Neural crest cell (in vitro differentiated cells): Measurements from ENCODE around the gene WSB1. TPM values are rescaled to one million over a fixed set of nuclear protein-coding genes. Genes with fewer than 3 reads are reported as not detected.

Experiments
- DNase-seq: peaks from one replicate; pipeline ENCODE4 v3.0.0; 2021; ENCODE audit warnings: low read depth, mixed read lengths, low spot score
- H3K27ac Mint-ChIP-seq: one replicate; pipeline ENCODE4 v1.8.0; 2021; ENCODE audit warnings: mild to moderate bottlenecking, mixed read lengths; ENCODE audit not compliant: unreplicated experiment
- H3K27me3 Mint-ChIP-seq: 2 replicates; pipeline ENCODE4 v1.8.0; 2021; ENCODE audit warnings: low read depth, mild to moderate bottlenecking, mixed read lengths
- H3K36me3 Mint-ChIP-seq: 2 replicates; pipeline ENCODE4 v1.8.0; 2021; ENCODE audit warnings: low read depth, mild to moderate bottlenecking, mixed read lengths
- H3K4me1 Mint-ChIP-seq: 2 replicates; pipeline ENCODE4 v1.8.0; 2021; ENCODE audit warnings: mixed read lengths
- H3K4me3 Mint-ChIP-seq: one replicate; pipeline ENCODE4 v1.8.0; 2021; ENCODE audit warnings: mild to moderate bottlenecking, mixed read lengths
- H3K9me3 Mint-ChIP-seq: 2 replicates; pipeline ENCODE4 v1.8.0; 2021; ENCODE audit warnings: mixed read lengths
- total RNA-seq: library from RNA; stranded (reverse); gene quantifications from 2 replicates; pipeline ENCODE4 v1.2.1, GENCODE V29; 2021
- TF ChIP-seq, protein P1 (sequence below): fragments of 200-600 bp; sonication (generic); conservative IDR thresholded peaks from 2 replicates; pipeline ENCODE4 v1.5.0; 2021; ENCODE audit warnings: antibody characterized with exemption, mild to moderate bottlenecking

WSB1 gene
- total RNA-seq, 1 donor from 2014 or later = 237 TPM

DNA sequence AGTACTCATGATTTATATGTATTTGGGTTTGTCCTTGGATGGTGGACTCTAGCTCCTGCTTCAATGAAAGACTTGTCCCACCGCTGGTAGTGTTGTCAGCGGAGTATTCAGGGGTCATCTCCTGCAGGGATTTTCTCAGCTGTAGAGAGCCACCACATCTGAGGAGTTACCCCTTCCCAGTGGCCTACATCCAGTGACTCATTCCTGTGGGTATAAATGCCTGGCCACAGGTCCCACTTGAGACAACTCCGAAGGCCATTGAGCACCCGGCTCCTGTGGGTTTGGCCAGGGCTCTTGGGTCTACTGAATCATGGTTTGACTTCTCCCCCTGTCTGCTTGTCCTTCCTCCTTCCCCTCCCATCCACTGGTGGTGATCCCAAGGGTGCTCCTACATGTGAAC, 34.6 kb upstream of the WSB1 start:
- Mint-ChIP-seq H3K36me3 (no peaks in the 10 kb centered on the region), H3K4me1 (peaks cover 12% of the 10 kb centered on the region), H3K4me3 (no peak overlapping the region), H3K27ac (no peak overlapping the region), H3K9me3 (no peaks in the 10 kb centered on the region), H3K27me3 (peaks cover 4% of the 10 kb centered on the region)
- no peak for DNase-seq
- TF ChIP-seq, protein P1, sequence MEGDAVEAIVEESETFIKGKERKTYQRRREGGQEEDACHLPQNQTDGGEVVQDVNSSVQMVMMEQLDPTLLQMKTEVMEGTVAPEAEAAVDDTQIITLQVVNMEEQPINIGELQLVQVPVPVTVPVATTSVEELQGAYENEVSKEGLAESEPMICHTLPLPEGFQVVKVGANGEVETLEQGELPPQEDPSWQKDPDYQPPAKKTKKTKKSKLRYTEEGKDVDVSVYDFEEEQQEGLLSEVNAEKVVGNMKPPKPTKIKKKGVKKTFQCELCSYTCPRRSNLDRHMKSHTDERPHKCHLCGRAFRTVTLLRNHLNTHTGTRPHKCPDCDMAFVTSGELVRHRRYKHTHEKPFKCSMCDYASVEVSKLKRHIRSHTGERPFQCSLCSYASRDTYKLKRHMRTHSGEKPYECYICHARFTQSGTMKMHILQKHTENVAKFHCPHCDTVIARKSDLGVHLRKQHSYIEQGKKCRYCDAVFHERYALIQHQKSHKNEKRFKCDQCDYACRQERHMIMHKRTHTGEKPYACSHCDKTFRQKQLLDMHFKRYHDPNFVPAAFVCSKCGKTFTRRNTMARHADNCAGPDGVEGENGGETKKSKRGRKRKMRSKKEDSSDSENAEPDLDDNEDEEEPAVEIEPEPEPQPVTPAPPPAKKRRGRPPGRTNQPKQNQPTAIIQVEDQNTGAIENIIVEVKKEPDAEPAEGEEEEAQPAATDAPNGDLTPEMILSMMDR = no peak

DNA sequence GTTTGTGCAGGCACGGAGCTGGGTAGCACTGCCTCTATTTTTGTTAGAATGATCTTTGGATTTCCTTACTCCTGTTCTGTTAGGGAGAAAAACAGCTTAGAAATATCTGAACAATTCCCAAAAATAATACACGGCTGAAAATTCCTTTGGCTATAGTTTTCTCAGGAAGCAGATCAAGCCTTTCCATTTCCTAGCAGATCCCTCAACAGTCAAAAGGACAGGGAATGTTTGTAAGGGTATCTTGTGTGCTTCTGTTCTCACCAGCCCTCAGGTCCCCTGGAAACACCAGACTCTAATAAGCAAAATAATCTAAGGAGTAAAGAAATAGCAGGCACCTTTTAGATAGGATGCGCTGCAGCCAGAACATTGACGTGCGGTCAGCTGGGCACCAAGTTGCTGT, 30.5 kb upstream of the WSB1 start:
- TF ChIP-seq, protein P1 = no peak

DNA sequence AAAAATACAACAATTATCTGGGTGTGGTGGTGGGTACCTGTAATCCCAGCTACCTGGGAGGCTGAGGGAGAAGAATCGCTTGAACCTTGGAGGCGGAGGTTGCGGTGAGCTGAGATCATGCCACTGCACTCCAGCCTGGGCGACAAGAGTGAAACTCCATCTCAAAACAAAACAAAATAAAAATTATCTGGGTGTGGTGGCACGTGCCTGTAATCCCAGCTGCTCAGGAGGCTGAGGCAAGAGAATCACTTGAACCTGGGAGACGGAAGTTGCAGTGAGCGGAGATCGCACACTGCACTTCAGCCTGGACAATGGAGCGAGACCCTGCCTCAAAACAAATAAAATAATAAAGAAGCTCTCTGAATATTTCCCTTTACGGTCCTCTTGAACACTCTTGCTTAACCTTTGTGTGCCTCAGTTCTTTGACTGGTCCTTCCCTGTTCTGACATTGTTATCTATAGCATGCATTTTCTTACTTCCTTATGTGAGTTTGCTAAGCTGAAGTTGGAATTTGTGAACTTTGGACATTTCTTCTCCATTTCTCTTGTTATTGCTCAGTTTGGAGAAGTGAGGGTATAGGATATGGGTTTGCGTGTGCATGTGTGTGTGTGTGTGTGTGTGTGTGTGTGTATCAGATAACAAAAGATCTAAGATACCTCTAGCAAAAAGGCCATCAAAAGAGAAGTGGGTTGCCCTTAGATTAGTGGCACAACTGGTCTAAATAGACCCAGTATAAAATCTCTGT, 29.7 kb upstream of the WSB1 start:
- no peaks in the 10 kb centered on the region for H3K36me3 Mint-ChIP-seq

More for the DNA sequence above, 30.5 kb upstream of the WSB1 start:
- H3K36me3 Mint-ChIP-seq = no peaks in the 10 kb centered on the region
- peaks cover 6% of the 10 kb centered on the region for H3K27me3 Mint-ChIP-seq
- no peak overlapping the region for H3K4me3 Mint-ChIP-seq
- H3K4me1 Mint-ChIP-seq = no peaks in the 10 kb centered on the region
- no peak overlapping the region for H3K27ac Mint-ChIP-seq
- DNase-seq = no peak
- no peaks in the 10 kb centered on the region for H3K9me3 Mint-ChIP-seq

DNA sequence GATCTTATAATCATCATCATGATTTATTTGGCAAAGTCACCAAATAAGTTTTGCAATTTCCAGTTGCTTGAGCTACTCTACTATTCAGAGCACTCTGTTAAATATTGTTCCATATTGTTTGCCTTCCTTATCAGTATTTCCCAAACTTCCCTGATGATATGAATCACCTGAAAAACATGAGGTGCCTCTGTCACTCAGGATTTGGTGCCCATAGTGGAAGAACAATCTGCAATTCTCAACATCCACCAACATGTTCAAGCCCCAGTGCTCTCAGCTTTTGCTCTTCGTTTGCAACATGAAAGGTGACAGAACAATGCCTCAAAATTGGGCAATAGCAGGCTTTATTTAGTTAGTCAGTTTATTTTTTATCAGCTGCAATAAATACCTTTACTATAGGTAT, 28.6 kb upstream of the WSB1 start:
- H3K27ac Mint-ChIP-seq = no peak overlapping the region
- H3K27me3 Mint-ChIP-seq = peaks cover 18% of the 10 kb centered on the region
- TF ChIP-seq, protein P1 = no peak
- no peaks in the 10 kb centered on the region for H3K9me3 Mint-ChIP-seq
- no peak for DNase-seq
- H3K36me3 Mint-ChIP-seq = no peaks in the 10 kb centered on the region
- H3K4me1 Mint-ChIP-seq = no peaks in the 10 kb centered on the region
- no peak overlapping the region for H3K4me3 Mint-ChIP-seq

More for the DNA sequence above, 29.7 kb upstream of the WSB1 start:
- TF ChIP-seq, protein P1 = no peak
- no peaks in the 10 kb centered on the region for H3K4me1 Mint-ChIP-seq
- DNase-seq = no peak
- no peaks in the 10 kb centered on the region for H3K9me3 Mint-ChIP-seq
- no peak overlapping the region for H3K27ac Mint-ChIP-seq
- H3K4me3 Mint-ChIP-seq = no peak overlapping the region
- H3K27me3 Mint-ChIP-seq = peaks cover 9% of the 10 kb centered on the region

DNA sequence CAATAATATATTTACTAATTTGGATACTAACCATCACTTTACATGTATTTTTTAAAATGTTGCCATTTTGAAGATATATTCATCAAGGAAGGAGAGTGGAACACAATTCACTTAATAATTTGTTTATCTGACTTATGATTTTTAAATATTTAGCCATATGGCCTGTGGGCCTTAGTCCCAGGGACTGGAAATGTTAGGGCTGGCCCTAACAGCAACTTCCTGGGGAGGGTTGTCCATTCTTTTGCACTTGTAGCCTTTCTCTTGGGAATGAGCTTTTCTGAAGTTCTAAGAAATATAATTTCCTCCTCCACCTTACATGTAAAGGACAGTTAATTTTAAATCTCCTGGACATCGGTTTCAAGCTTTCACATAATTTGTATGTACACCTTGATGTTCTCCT, 27.7 kb upstream of the WSB1 start:
- no peak for DNase-seq
- no peak overlapping the region for H3K27ac Mint-ChIP-seq
- no peaks in the 10 kb centered on the region for H3K36me3 Mint-ChIP-seq
- no peaks in the 10 kb centered on the region for H3K4me1 Mint-ChIP-seq
- H3K9me3 Mint-ChIP-seq = no peaks in the 10 kb centered on the region
- peaks cover 20% of the 10 kb centered on the region for H3K27me3 Mint-ChIP-seq
- TF ChIP-seq, protein P1 = no peak
- no peak overlapping the region for H3K4me3 Mint-ChIP-seq
